ENCODE data around the gene ACR.
"Not testable (repeated sequence)": the region's sequence is repeated elsewhere in the genome, so short reads cannot be mapped to it uniquely, and the experiment has no call there.

The ACR gene

GRCh38 chr22:50761829-50762228 lies 23.8 kb downstream of the ACR start:
- DNase-seq = not testable (repeated sequence)

DNA sequence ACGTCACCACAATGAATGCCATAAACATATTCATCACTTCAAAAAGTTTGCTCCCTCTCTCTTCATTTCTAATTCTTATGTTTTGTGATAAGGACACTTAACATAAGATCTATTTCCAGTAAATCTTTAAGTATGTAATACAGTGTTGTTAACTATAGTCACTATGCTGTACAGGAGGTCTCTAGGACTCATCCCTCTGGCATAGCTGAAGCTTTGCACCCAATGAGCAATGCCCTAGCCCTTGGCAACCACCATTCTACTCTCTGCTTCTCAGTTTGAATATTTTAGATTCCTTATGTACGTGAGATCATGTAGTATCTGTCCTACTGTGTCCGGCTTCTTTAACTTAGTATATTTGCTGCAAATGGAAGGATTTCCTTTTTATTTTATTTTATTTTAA lies 26.3 kb downstream of the ACR start:
- not testable (repeated sequence) for DNase-seq

- DNase-seq = peak in 5 of 56 donors; percentile 1 to 28 (median 2)
Measured at GRCh38 chr22:50775132-50775531, 37.1 kb downstream of the ACR start.

DNA sequence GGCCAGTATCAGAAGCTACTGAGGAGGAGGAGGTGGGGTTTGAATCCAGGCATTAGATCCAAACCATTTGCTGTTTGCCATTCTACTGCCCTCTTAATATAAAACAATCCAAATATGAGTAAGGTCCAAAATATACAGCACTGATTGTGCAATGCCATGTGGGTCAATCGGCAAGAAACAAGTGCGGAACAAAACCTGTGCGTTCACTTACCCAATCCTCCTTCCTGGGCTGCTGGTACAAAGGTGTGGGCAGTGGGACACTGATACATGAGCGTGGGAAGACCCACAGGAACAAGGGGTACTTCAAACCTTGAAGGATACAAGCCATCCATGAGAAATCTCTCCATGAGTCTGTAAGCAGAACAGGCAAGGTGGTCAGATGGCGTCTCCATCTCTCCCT lies 39.6 kb downstream of the ACR start:
- DNase-seq = not testable (repeated sequence)

- DNase-seq = not testable (repeated sequence)
Measured at GRCh38 chr22:50780244-50780643, 42.2 kb downstream of the ACR start.

DNA sequence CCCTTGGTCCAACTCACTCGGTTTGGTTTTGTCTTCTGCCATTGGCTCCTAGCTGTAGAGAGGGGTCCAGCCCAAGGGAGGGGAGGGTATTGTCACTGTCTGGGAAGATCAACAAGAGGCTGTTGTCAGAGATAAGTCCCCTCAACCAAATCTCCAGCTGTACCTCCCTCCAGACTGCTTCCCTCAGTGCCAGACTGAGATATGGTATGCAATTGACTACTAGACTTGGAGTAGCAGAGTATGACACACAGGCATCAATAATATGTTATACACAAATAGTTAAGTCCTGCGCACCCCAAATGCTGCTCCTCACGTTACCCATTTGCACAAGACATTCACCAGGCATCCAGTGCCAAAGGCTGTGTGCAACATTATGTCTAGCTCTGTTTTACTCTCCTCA lies 44.2 kb downstream of the ACR start:
- DNase-seq = not testable (repeated sequence)

GRCh38 chr22:50783033-50783879 lies 45.3 kb downstream of the ACR start, which contains the start of gene RABL2B:
TSS of gene RABL2B (minus strand) at chr22:50783636. CDS start at chr22:50782294, 1,342 bp downstream.
- peak in 54 of 56 donors; percentile 21 to 89 (median 78) for DNase-seq

DNA sequence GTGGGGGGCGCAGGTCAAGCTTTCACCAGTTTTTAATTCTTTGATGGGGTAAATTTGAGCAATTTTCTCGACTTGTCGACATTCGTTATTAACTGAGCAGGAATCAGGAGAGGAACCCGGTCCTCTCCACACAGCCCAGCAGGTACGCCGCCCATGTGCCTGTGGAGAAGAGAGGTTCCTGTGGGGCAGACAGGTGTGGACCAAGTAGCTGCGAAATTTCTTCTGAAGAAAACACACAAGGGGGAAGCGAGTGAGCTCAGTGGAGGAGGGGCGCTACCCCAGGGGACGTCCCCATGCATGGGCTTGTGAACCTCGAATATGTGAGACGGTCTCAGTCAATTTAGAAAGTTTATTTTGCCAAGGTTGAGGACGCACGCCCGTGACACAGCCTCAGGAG lies 45.9 kb downstream of the ACR start:
- DNase-seq = not testable (repeated sequence)

- DNase-seq = peak in 2 of 56 donors; percentile 0 to 16
Measured at GRCh38 chr22:50785289-50785688, 47.3 kb downstream of the ACR start.

- not testable (repeated sequence) for DNase-seq
Measured at GRCh38 chr22:50786936-50787335, 48.9 kb downstream of the ACR start.

Data from nucleus accumbens (tissue), 56 donors.